AG08396 (cell line): Measurements from ENCODE around the gene C9orf50.

Experiments used
- DNase-seq: peaks from one replicate; pipeline ENCODE4 v3.0.0; 2012; ENCODE audit warnings: low spot score, mixed read lengths

The C9orf50 gene

GRCh38 chr9:129570450-129571297 lies 50.2 kb downstream of the C9orf50 start:
- DNase-seq = peak; percentile 80

DNA sequence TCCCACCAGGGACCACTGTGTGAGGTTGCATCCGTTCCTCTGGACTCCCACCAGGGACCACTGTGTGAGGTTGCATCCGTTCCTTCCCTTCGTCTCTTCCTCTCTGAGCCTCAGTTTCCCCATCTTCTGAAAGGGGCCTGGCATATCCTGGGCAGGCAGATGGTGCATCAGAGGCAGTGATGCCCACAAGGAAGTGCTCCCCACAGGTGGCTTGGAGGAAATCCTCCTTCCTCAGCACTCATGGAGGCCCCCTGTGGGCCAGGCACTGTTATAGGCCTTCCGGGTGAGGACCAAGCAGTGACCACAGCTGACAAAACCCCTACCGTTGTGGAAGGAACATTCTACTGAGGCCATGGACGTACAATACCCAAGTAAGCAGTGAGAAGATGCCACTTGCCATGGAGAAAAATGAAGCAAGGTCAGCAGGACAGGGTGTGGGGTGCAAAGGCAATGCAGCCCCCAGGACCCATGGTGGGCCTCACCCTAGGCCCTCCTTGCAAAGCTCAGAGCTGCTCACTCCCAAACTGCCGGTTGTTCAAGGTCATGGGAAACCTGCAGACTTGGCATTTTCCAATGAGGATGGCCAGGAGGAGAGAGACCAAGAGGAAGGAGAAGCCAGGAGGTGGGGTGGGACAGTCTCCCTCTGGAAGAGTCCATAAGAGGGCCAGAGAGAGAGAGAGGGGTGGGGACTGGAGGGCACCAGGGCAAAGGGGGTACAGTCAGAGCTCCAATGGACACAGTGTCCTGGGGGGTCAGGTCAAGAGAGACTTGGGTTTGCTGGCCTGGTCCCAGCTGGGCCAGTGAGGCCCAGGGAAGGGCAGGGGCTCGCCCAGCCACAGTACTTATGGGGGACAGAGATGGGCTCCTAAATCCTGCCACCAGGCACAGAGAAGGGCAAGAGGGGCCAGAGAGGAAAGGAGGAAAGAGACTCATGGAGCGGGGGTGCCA lies 51.1 kb downstream of the C9orf50 start:
- DNase-seq = peak; percentile 41

DNA sequence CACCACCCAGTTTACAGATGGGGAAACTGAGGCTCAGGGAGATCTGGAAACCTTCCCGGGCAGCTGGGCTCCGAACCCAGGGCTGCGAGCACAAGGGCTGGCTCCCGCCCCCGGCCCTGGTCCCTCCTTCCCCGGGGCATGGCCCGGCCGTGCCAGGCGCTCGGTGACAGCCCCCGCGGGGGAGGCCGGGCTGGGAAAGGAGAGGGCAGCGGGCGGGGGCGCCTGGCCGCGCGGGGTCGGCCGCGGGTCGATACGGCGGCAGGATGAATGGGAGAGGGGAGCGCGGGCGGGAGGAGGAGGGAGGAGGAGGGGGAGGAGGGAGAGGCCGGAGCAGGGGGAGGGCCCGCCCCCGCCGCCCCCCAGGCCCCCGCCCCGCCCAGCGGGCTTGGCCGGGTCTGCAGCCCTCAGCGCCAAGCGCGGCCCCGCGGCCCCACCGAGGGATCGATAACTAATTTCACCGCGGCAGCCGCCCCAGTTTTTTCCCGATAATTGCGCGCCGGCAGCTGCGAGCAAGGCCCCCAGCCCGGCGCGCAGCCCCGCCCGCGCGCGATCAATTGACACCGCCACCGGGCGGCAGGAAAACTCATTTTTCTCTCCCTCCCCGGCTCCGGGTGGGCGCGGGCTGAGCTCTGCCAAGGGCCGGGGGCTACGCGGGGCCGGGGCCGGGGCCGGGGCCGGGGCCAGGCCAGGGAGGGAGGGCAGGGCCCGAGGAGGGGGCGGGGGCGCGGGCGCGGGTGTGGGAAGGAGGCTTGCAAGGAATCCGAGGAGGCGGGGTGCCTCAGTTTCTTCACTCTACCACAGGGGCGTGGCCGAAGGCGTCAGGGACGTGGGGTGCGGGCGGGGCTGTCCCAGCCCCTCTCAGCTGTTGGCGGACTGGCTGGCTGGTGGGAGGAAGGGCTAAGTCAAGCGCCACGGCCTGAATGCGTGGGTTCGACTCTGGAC lies 52.1 kb downstream of the C9orf50 start:
- DNase-seq = peak; percentile 50

GRCh38 chr9:129567842-129568559 lies 52.9 kb downstream of the C9orf50 start:
- peak; percentile 56 for DNase-seq

DNA sequence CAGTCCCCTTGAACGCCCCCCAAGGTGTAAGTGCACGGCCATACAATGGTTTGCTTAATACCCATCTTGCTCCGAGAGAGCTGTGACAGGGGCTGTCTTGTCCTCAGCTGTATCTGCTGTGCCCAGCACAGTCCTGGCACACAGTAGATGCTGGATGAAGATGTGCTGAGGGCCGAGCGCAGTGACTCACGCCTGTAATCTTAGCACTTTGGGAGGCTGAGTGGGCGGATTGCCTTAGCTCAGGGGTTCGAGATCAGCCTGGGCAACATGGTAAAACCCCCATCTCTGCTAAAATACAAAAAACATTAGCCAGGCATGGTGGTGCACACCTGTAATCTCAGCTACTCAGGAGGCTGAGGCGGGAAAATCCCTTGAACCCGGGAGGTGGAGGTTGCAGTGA lies 53.6 kb downstream of the C9orf50 start:
- DNase-seq = no peak

DNA sequence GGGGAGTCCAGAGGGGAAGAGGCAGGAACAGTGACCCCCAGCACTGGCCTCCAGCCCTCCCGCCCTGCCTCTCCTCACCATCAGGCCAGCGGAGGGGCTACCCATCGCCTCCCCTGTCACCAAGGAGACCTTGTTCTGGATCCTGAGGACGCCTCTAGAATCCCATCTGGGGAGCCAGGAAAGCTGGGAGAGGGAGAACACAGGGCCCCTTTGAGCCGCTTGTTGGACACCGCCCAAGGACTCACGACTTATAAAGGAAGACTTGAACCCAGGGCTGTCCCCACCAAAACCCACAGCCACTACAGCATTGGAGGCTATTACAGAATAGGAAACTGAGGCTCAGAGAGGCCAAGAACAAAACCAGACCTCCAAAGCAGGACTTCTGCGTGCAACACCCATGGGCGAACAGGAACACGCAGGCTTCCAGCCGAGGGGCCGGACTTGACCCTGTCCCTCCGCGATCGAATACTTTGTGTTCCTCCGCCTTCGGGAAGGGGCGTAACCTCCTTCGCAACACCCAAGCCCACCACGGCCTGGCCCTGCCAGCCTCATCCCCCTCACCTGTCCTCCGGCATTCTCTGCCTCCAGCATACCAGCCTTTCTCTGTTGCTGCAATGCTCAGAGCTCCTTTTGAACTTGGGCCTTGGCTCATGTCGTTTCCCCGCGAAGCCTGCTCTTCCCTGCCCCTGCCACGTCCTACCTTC lies 54.2 kb downstream of the C9orf50 start:
- DNase-seq = no peak

GRCh38 chr9:129562917-129563316 lies 58.0 kb downstream of the C9orf50 start:
- DNase-seq = no peak

- DNase-seq = no peak
Observed at GRCh38 chr9:129562514-129562913, 58.4 kb downstream of the C9orf50 start.
